Measurements from ENCODE around the gene GDF7. TPM values are rescaled to one million over a fixed set of nuclear protein-coding genes. Genes with fewer than 3 reads are reported as not detected.

The GDF7 gene
- total and polyA plus RNA-seq, 2 of the 4 experiments (the other 2 are of a cell fraction) = under 0.01 to 0.02 TPM

- peak; percentile 72 for DNase-seq
- dilution Hi-C loops (cut with HindIII; ENCODE audit: low sequenced_read_pairs, unreplicated experiment) = loop anchor here (25.0 kb wide), 1 partner anchor 247 kb away; no protein-coding TSS in a partner anchor
- H3K18ac ChIP-seq (ENCODE audit: low read depth, low read length) = no peak overlapping the region
These were observed 32.3 kb upstream of the GDF7 start for GRCh38 chr2:20634507-20635112.

More at GRCh38 chr2:20634507-20635112, 32.3 kb upstream of the GDF7 start:
- Histone ChIP-seq H3K27me3 (ENCODE audit: control insufficient read depth, insufficient read depth, low read length) (no peaks in the 10 kb centered on the region), H3K4me2 (ENCODE audit: low read depth, low read length) (no peak overlapping the region; the same call in 1 of the 2 replicates), H2BK5ac (ENCODE audit: low read depth, low read length, poor library complexity, severe bottlenecking) (no peak overlapping the region), H3K4me3 (ENCODE audit: insufficient read depth, low read depth, low read length) (no peak overlapping the region), H2BK120ac (ENCODE audit: low read depth, low read length) (no peak overlapping the region), H2AK9ac (replicated peaks; ENCODE audit: low read depth, low read length, poor library complexity) (peak overlapping the region; percentile 8), H4K91ac (ENCODE audit: insufficient read depth, low read depth, low read length) (no peak overlapping the region), H3K36me3 (ENCODE audit: control insufficient read depth, insufficient read depth, low read length) (peaks cover 17% of the 10 kb centered on the region; the same call in 1 of the 2 replicates), H4K8ac (ENCODE audit: low read depth in 2 of 2, low read length in 2 of 2) (no peak overlapping the region), H2AFZ (replicated peaks; ENCODE audit: low read length, poor library complexity) (no peak overlapping the region), H3K56ac (ENCODE audit: extremely low read depth, insufficient read depth, low read length) (no peak overlapping the region), H2AK5ac (ENCODE audit: low read depth, low read length) (no peak overlapping the region), H2BK15ac (ENCODE audit: low read depth, low read length) (no peak overlapping the region), H3K79me1 (ENCODE audit: low read depth in 1 of 2, low read length in 2 of 2) (no peaks in the 10 kb centered on the region), H2BK20ac (ENCODE audit: low read depth, low read length) (no peak overlapping the region), H3K9ac (ENCODE audit: low read depth, low read length) (no peak overlapping the region), H3K4me1 (ENCODE audit: control insufficient read depth, insufficient read depth, low read length) (peaks cover 11% of the 10 kb centered on the region), H4K5ac (ENCODE audit: low read depth, low read length) (no peak overlapping the region), H3K27ac (ENCODE audit: insufficient read depth, low read length) (no peak overlapping the region), H3K9me1 (ENCODE audit: insufficient read depth, low read length) (no peaks in the 10 kb centered on the region), H3K14ac (replicated peaks; ENCODE audit: low read depth, low read length) (0 out of 2 replicates have a peak overlapping the region, but pooled peaks have one; percentile 25), H3K23ac (ENCODE audit: low read depth, low read length) (no peak overlapping the region), H3K9me3 (ENCODE audit: control insufficient read depth, insufficient read depth, low read length) (no peaks in the 10 kb centered on the region), H4K20me1 (ENCODE audit: insufficient read depth, low read length) (no peaks in the 10 kb centered on the region), H3K4ac (ENCODE audit: low read depth, low read length) (no peak overlapping the region)
- in situ Hi-C loops (cut with MboI; ENCODE audit: low sequenced_read_pairs) (loop anchor here (5.0 kb wide), 1 partner anchor 192 kb away; no protein-coding TSS in a partner anchor), intact Hi-C loops (cut with micrococcal nuclease) (loop anchor here (1.0 to 5.0 kb wide), 5 partner anchors 16 to 223 kb away; no protein-coding TSS in a partner anchor)
- CTCF ChIA-PET = interaction anchor here (0.7 to 2.1 kb wide), 9 partner anchors 17 to 251 kb away, joined by 3 to 17 read pairs (median 5); partner anchors contain the start of gene RHOB
- peak; percentile 5; the same call in 1 of the 2 replicates for ATAC-seq (ENCODE audit: low read depth)
- BruUV-seq (replicated peaks) = no TSS peak
- WGBS, 2 experiments (ENCODE audit: extremely low coverage in 2 of 2, insufficient read length in 1 of 2) = 64% methylated on average over 6 of the region's 9 CpGs; no CpG with 5 or more reads in 1 of the 2 experiments
- POLR2A ChIA-PET (ENCODE audit: unreplicated experiment) = interaction anchor here (1.8 kb wide), 1 partner anchor 188 kb away, joined by 10 read pairs; the partner anchor contains the start of gene RHOB
- TF ChIP-seq POLR2A (IDR thresholded peaks at IDR 0.05; ENCODE audit: low read depth, low read length) (no peak), USF2 (IDR thresholded peaks at IDR 0.05; ENCODE audit: low read depth, low read length) (no peak), MAFK (IDR thresholded peaks at IDR 0.05; ENCODE audit: low read depth, low read length) (no peak), CTCF (conservative IDR thresholded peaks at IDR 0.05; ENCODE audit: low read depth, low read length) (no peak), RFX5 (IDR thresholded peaks at IDR 0.05; ENCODE audit: low read depth, low read length) (no peak), NFE2L2 (IDR thresholded peaks at IDR 0.05; ENCODE audit: low read depth, low read length) (no peak), BHLHE40 (IDR thresholded peaks at IDR 0.05; ENCODE audit: low read depth, low read length) (no peak), CHD1 (IDR thresholded peaks at IDR 0.05; ENCODE audit: low read depth, low read length) (no peak), CEBPB (IDR thresholded peaks at IDR 0.05; ENCODE audit: low read depth, low read length) (no peak), RCOR1 (IDR thresholded peaks at IDR 0.05; ENCODE audit: insufficient replicate concordance, low read length) (no peak), RAD21 (IDR thresholded peaks at IDR 0.05; ENCODE audit: low read length) (no peak), FOS (IDR thresholded peaks at IDR 0.05; ENCODE audit: low read depth, low read length) (no peak), MAZ (IDR thresholded peaks at IDR 0.05; ENCODE audit: borderline replicate concordance, low read depth, low read length) (no peak)

Data from IMR-90 (cell line).